Measurements from ENCODE around the gene TRAF6. TPM values are rescaled to one million over a fixed set of nuclear protein-coding genes. Genes with fewer than 3 reads are reported as not detected.

Gene TRAF6, protein sequence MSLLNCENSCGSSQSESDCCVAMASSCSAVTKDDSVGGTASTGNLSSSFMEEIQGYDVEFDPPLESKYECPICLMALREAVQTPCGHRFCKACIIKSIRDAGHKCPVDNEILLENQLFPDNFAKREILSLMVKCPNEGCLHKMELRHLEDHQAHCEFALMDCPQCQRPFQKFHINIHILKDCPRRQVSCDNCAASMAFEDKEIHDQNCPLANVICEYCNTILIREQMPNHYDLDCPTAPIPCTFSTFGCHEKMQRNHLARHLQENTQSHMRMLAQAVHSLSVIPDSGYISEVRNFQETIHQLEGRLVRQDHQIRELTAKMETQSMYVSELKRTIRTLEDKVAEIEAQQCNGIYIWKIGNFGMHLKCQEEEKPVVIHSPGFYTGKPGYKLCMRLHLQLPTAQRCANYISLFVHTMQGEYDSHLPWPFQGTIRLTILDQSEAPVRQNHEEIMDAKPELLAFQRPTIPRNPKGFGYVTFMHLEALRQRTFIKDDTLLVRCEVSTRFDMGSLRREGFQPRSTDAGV
- 7.0 to 8.0 TPM (median 7.6 TPM) in 5 replicates for total RNA-seq (2022; extraction: Qiagen RNA extraction; ENCODE audit: low read depth)

DNA sequence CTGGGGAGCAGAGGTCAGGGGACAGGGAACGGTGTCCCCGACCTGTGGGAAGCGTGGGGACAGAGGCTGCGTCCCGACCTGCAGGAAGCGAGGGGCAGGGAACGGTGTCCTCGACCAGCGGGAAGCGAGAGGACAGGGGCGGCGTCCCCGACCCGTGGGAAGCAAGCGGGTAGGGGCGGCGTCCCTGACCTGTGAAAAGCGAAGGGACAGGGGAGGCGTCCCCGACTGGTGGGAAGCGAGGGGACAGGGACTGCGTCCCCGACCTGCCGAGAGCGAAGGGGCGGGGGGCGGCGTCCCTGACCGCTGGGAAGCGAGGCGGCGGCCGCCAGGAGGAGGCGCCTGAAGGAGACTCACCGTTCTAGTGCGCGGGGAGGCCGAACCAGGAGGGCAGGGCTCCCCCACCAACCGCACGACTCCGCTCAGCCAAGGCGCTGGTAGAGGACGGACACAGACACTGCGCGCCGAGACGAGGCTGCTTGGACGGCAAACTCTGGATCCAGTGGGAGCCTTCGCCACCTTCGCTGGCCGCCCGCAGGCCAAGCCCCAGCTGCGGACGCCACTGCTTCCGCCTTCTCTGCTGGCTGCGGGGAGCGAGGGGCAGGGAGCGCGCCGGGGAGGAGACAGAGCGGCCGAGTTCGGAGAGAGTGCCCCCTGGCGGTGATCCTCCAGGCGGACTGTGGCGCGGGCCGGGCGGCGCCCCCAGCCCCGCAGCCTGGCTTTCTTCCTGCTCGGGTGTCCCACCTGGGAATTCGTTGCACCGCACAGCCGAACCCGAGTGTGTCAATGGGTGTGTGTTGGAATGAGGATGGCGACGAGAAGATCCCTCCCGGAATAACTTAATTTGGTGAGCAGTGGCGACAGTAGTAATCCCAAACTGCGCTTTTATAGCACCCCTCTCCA lies at the start of gene TRAF6:
Gene TRAF6, minus strand, starts transcription at position 579 of the 900 bp plus-strand sequence. CDS start 8,757 bp downstream, outside the sequence.

Other genes with a start within 250 kb of the TRAF6 start
- 39.7 to 67.4 TPM (median 53.6 TPM) in 5 replicates for gene COMMD9, start 220.8 kb downstream of the TRAF6 start, total RNA-seq (2022; extraction: Qiagen RNA extraction; ENCODE audit: low read depth)
- 10.3 to 11.8 TPM (median 10.4 TPM) in 5 replicates for gene PRR5L, start 214.0 kb downstream of the TRAF6 start, total RNA-seq (2022; extraction: Qiagen RNA extraction; ENCODE audit: low read depth)
- 0.21 to 0.30 TPM (median 0.26 TPM) in 5 replicates for gene RAG1, start 57.7 kb upstream of the TRAF6 start, total RNA-seq (2022; extraction: Qiagen RNA extraction; ENCODE audit: low read depth)
- 14.2 to 20.8 TPM (median 15.9 TPM) in 5 replicates for gene IFTAP, start 84.2 kb upstream of the TRAF6 start, total RNA-seq (2022; extraction: Qiagen RNA extraction; ENCODE audit: low read depth)
- not detected in 5 replicates for gene RAG2, start 88.0 kb upstream of the TRAF6 start, total RNA-seq (2022; extraction: Qiagen RNA extraction; ENCODE audit: low read depth)